AG10803 (cell line): ENCODE measurements around the gene NUB1.

ENCODE experiments used
- DNase-seq: peaks from one replicate; pipeline ENCODE4 v3.0.0; 2010; ENCODE audit warnings: low read depth
- H3K4me3 ChIP-seq: 2 replicates; pipeline ENCODE4 v1.5.1; 2011; ENCODE audit warnings: mild to moderate bottlenecking, low read length, control low read depth
- CTCF ChIP-seq: conservative IDR thresholded peaks from 2 replicates; pipeline ENCODE4 v1.5.1; 2011; ENCODE audit warnings: mild to moderate bottlenecking, low read length, control low read depth, inconsistent platforms

Gene NUB1

DNA sequence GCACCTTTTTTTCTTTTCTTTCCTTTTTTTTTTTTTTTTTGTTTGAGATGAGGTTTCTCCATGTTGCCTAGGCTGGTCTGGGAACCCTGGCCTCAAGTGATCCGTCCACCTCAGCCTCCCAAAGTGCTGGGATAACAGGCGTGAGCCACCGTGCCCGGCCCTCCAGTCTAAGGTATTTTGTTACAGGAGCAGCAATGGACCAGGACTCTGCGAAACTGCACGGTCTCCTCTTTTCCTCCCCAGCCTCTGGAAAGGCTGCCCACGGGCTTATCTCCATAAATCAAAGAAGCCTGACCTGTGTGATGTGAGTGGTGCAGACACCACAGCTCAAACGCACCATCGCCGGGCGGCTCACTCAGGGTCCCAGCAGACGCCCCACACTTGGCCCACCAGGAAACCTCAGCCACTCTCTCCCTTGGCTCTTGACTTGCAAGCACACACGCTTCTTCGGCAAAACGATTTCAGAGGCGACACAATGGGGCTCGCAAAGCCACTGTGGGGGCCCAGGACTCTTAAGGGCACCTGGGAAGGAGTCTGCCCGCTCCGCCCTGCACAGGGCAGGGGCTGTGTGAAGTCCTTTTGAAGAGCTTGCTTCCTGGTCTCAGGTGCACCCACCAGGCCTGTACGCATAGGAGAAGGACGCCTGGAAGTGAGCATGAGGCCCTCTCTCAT lies 47.6 kb downstream of the NUB1 start:
- no peak for DNase-seq
- no peak for TF ChIP-seq CTCF
- no peak overlapping the region for H3K4me3 ChIP-seq

DNA sequence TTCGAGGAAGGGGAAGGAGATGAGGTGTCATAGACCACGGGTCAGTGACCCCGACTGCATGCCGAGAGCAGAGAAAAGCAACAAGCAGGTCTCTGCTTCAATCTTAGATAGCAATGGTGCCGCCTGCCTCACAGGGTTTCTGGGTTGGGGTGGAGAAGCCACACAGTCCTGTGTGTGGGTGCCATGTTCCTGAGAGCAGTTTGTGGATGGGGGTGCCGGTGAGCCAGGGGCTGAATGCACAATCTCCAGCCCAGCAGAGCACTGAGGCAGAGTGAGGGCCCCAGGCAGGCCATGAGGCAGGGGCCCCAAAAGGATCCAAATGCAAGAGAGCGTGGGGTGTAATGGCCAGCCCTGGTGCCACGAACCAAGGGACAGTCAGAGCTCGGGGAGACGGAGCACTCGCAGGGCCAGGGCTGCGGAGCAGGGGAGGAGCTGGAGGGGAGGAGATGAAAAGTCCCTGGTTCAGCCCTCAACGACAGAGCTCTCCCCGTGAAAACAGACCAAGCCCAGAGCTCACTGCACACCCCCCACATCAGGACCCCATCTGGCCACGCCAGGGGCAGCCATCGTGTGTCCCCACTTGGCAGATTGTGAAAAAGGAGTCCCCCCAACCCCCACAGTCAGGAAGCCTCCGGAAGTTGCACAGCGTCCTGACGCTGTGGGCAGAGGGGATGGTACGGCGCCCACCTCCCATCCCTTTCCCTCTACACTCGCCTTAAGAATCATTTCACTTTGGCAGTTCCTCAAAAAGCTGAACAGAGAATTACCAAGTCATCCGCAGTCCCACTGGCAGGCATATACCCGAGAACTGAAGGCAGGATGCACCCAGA lies 48.4 kb downstream of the NUB1 start:
- no peak for TF ChIP-seq CTCF
- no peak overlapping the region for H3K4me3 ChIP-seq
- no peak for DNase-seq

DNA sequence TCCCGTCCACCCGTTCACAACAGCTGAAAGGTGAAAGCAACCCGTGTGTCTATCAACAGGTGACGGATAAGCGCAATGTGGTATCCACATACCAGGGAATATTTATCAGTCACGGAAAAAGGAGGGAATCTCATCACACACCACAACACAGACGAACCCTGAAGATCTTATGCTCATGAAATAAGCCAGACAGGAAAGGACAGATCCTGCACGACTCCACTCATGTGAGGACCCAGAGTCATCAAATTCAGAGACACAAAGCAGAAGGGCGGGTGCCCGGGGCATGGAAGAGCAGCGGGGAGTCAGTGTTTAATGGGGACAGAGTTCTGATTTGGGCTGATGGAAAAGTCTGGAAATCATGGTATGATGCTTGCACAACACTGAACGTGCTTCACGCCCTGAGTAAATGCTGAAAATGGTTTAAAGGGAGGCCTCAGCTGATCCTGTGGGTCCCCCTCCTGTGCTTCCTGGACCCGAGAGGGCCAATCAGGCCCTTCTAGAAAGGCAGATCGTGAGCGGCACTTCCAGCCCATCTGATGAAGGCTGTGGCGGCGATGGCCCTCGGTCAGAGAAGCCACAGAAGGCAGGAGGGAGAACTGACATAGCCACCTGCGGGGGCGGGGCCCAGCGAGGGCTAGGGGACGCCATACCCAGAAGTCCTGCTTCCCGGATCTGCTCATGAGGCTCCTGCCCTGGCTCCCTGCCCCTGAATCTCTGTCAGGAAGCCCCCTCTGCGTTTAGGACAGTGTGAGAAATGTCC lies 49.2 kb downstream of the NUB1 start:
- TF ChIP-seq CTCF, result no peak
- no peak for DNase-seq
- H3K4me3 ChIP-seq, result no peak overlapping the region

- TF ChIP-seq CTCF, result no peak
- DNase-seq, result no peak
- no peak overlapping the region for H3K4me3 ChIP-seq
Observed at GRCh38 chr7:151391358-151391730, 49.7 kb downstream of the NUB1 start.

DNA sequence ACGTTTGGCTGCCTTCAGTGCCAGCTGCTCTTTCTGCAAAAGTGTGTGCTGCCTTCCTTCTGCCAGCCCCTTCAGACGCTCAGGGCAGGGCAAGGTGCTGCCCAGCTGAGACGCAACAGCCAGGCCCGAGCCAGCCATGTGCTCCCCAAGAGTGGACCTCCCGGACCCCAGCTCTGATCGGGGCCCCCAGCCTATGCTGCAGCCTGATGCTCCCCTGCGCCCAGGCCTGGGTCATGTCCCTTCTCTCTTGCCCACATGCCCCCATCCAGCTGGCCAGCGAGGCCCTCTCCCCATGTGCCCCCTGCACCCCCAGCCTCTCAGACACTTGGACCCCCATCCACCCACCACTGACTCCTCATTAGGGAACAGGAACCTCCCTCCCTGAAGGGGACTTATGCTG lies 50.4 kb downstream of the NUB1 start:
- TF ChIP-seq CTCF, result no peak
- H3K4me3 ChIP-seq, result no peak overlapping the region
- DNase-seq, result no peak

- DNase-seq, result no peak
- TF ChIP-seq CTCF, result no peak
- H3K4me3 ChIP-seq, result no peak overlapping the region
Observed at GRCh38 chr7:151392426-151392825, 50.8 kb downstream of the NUB1 start.
